ENCODE measurements around the gene FERMT3. TPM values are rescaled to one million over a fixed set of nuclear protein-coding genes. Genes with fewer than 3 reads are reported as not detected.

The FERMT3 gene
- total and polyA plus RNA-seq, 9 donors, result 2.2 to 19.7 (median 6.4) TPM

DNA sequence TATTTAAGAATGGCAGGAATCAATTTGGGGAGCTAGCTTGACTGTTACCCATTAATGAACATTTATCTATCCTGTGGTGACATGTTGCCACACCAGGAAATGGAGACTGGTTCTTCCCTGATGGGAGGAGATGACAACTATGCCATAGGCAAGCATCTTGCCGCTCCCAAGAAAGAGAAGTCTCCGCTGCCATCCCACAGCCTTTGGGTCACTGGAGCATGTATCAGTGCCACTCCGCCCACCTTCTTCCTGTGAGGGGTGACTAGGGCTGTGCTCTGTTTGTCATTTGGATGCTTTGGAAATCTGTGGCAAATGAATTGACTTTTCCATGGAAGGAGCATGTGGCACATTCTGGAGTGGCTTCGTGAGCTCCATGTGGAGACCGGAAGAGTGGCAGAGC is 14.1 kb upstream of the FERMT3 start:
- Histone ChIP-seq H3K27me3 (no peaks in the 10 kb centered on the region), H3K9me3 (no peaks in the 10 kb centered on the region), H3K27ac (no peak overlapping the region), H3K4me3 (no peak overlapping the region), H3K36me3 (no peaks in the 10 kb centered on the region), H3K4me1 (ENCODE audit: insufficient read depth) (peaks cover 4% of the 10 kb centered on the region)
- intact Hi-C loops (cut with DNase I), result no loop called here
- DNase-seq, result no peak
- TF ChIP-seq POLR2A (IDR thresholded peaks at IDR 0.05), result no peak
- TF ChIP-seq, protein P1, sequence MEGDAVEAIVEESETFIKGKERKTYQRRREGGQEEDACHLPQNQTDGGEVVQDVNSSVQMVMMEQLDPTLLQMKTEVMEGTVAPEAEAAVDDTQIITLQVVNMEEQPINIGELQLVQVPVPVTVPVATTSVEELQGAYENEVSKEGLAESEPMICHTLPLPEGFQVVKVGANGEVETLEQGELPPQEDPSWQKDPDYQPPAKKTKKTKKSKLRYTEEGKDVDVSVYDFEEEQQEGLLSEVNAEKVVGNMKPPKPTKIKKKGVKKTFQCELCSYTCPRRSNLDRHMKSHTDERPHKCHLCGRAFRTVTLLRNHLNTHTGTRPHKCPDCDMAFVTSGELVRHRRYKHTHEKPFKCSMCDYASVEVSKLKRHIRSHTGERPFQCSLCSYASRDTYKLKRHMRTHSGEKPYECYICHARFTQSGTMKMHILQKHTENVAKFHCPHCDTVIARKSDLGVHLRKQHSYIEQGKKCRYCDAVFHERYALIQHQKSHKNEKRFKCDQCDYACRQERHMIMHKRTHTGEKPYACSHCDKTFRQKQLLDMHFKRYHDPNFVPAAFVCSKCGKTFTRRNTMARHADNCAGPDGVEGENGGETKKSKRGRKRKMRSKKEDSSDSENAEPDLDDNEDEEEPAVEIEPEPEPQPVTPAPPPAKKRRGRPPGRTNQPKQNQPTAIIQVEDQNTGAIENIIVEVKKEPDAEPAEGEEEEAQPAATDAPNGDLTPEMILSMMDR (IDR thresholded peaks at IDR 0.05), result no peak
- no peak for TF ChIP-seq EP300 (IDR thresholded peaks at IDR 0.05)
- 91 to 97% (median 91%) methylated on average over 5 of the region's 5 CpGs for WGBS, 3 donors

DNA sequence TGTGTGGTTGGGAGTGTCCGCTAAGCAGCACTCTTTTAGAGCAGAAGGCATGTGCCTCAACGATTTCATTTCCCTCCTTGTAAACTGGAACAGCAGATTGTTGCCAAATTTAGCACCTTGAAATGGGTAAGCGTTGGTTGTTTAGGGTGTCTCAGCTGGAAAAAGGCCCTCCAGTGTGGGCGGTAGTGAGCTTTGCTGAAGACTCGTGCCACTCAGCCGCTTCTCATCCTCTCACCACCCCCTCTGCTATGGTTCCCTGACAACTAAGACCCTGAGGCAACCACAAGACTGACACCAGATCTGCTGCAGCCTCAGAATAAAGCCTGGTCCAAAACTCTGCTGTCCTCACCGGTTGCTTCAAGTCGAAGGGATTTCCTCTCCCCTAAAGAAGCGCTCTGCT is 9.9 kb upstream of the FERMT3 start:
- WGBS, 3 donors, result 77 to 79% (median 79%) methylated on average over 9 of the region's 9 CpGs
- Histone ChIP-seq H3K36me3 (no peaks in the 10 kb centered on the region), H3K9me3 (no peaks in the 10 kb centered on the region), H3K27me3 (no peaks in the 10 kb centered on the region), H3K27ac (no peak overlapping the region), H3K4me3 (no peak overlapping the region), H3K4me1 (ENCODE audit: insufficient read depth) (no peaks in the 10 kb centered on the region)
- TF ChIP-seq POLR2A (IDR thresholded peaks at IDR 0.05), result no peak
- no peak for TF ChIP-seq EP300 (IDR thresholded peaks at IDR 0.05)
- TF ChIP-seq, protein P1 (IDR thresholded peaks at IDR 0.05), result no peak
- intact Hi-C loops (cut with DNase I), result no loop called here
- no peak for DNase-seq

DNA sequence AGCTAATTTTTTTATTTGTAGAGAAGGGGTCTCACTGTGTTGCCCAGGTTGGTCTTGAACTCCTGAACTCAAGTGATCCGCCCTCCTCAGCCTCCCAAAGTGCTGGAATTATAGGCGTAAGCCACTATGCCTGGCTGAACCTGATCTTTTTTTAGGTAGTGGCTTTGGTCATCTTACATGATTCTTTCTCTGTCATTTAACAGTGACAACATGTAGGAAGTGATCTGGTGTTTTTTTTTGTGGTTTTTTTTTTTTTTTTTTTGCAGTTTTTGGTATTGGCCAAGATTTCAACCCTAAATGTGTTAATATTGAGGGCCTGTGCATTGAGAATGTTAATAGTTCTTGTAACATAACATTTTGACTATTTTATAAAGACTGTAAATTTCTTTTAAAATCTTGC is 8.0 kb upstream of the FERMT3 start:
- H3K27me3 ChIP-seq, result no peaks in the 10 kb centered on the region
- intact Hi-C loops (cut with DNase I), result no loop called here
- no peak overlapping the region for H3K27ac ChIP-seq
- H3K36me3 ChIP-seq, result no peaks in the 10 kb centered on the region
- DNase-seq, result no peak
- H3K4me1 ChIP-seq (ENCODE audit: insufficient read depth), result no peaks in the 10 kb centered on the region
- H3K9me3 ChIP-seq, result no peaks in the 10 kb centered on the region
- TF ChIP-seq, protein P1 (IDR thresholded peaks at IDR 0.05), result no peak
- TF ChIP-seq EP300 (IDR thresholded peaks at IDR 0.05), result no peak
- no peak for TF ChIP-seq POLR2A (IDR thresholded peaks at IDR 0.05)
- no peak overlapping the region for H3K4me3 ChIP-seq
- WGBS, 3 donors, result 97% methylated on average over 2 of the region's 2 CpGs

DNA sequence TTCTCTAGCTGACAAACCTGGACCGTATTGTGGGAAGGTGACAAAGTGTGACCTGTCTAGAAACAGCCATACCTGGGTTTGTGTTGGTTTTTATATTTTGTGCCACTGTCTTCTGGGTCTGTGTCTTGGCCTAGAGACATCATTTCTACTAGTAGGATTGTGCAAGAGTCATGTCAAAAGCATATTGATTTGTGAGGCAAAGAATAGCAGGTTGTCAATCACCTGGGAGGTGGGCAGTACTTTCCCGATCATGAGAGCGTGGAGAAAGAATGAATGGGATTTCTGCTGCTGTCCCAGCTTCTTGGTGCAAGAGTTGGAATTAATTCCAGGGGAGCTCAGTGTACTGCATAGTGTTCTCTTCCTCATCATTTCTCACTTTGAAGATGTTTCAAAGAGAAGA is 5.0 kb upstream of the FERMT3 start:
- Histone ChIP-seq H3K9me3 (no peaks in the 10 kb centered on the region), H3K4me1 (ENCODE audit: insufficient read depth) (peaks cover 6% of the 10 kb centered on the region), H3K36me3 (no peaks in the 10 kb centered on the region), H3K27ac (no peak overlapping the region), H3K4me3 (no peak overlapping the region), H3K27me3 (no peaks in the 10 kb centered on the region)
- intact Hi-C loops (cut with DNase I), result loop anchor here in 3 of 4 donors (5.0 to 10.0 kb wide), 3 partner anchors 51 to 101 kb away; partner anchors contain the start of genes CATSPERZ (in 1 of the 3) and PLCB3 (in 1 of the 3)
- 82 to 92% (median 83%) methylated on average over 3 of the region's 3 CpGs for WGBS, 3 donors
- DNase-seq, result no peak
- TF ChIP-seq POLR2A (IDR thresholded peaks at IDR 0.05) (no peak), EP300 (IDR thresholded peaks at IDR 0.05) (no peak)
- TF ChIP-seq, protein P1 (IDR thresholded peaks at IDR 0.05), result no peak
